ENCODE data around the gene ATG7.

The ATG7 gene, protein sequence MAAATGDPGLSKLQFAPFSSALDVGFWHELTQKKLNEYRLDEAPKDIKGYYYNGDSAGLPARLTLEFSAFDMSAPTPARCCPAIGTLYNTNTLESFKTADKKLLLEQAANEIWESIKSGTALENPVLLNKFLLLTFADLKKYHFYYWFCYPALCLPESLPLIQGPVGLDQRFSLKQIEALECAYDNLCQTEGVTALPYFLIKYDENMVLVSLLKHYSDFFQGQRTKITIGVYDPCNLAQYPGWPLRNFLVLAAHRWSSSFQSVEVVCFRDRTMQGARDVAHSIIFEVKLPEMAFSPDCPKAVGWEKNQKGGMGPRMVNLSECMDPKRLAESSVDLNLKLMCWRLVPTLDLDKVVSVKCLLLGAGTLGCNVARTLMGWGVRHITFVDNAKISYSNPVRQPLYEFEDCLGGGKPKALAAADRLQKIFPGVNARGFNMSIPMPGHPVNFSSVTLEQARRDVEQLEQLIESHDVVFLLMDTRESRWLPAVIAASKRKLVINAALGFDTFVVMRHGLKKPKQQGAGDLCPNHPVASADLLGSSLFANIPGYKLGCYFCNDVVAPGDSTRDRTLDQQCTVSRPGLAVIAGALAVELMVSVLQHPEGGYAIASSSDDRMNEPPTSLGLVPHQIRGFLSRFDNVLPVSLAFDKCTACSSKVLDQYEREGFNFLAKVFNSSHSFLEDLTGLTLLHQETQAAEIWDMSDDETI

DNA sequence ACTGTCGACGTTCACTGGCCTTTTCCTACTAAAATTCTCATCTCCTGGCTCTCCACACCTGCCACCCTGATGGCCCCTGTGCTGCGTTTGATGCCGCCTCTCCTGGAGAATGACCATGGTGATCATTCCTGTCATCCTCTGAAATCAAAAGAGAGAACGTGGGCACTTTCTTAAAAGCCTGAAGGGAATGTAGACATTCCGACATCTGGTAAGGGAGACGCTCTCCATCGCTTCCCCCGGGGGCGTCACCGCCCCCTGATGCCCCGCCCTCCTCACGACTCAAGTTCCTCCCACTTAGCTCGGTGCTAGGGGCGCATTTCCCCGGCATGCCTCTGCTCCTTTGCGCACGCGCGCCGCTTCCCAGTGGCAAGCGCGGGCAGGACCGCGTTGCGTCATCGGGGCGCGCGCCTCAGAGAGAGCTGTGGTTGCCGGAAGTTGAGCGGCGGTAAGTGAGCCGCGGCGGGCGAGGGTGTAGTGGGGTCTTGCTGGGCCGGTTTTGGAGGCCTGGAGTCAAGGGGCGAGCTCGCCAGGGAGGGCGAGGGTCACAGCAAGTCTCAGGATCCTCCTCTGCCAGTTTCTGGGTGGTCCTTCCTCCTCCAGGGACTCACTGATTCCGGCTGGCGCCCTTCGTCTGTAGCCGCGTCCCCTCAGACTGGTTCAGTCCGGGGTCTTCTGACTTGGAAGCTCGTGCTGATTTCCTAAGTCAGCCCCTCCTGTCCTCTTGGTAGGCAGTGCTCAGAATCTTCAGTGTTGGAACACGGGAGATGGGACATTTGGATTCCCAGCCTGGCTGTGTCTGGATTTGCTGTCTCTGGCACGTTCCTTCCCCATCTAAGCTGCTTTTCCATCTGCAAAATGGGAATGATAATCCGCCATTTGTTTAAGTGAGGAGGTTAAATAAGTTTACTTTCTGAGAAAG lies at the start of gene ATG7:
Gene ATG7 (plus strand): TSS at position 412 of the 919 bp plus-strand sequence. CDS start 26,299 bp downstream, outside the sequence.
- peak; percentile 96 for DNase-seq (ENCODE audit: low spot score)

GRCh38 chr3:11224010-11224409 lies 48.2 kb upstream of the ATG7 start:
- no peak for DNase-seq (ENCODE audit: low spot score)

DNA sequence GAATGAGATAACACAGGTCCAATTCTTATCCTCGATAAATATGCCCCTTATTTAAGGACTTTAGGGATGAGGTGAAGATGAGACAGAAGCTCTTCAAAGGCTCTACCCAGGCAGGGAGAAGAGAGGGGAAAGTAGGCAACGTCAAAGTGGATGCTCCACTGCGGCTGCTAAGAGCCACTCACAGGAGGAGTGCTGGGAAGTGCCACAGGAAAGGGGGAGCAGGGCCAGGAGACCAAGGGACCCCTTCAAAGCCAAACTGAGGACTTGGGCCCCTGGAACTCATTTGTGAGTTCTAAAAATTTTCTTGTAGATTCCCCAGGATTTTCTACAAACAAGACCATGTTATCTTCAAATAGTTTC lies 47.3 kb upstream of the ATG7 start:
- DNase-seq (ENCODE audit: low spot score): no peak

- no peak for DNase-seq (ENCODE audit: low spot score)
These were observed 46.2 kb upstream of the ATG7 start for GRCh38 chr3:11226042-11226370.

- DNase-seq (ENCODE audit: low spot score): no peak
These were observed 44.2 kb upstream of the ATG7 start for GRCh38 chr3:11228041-11228440.

DNA sequence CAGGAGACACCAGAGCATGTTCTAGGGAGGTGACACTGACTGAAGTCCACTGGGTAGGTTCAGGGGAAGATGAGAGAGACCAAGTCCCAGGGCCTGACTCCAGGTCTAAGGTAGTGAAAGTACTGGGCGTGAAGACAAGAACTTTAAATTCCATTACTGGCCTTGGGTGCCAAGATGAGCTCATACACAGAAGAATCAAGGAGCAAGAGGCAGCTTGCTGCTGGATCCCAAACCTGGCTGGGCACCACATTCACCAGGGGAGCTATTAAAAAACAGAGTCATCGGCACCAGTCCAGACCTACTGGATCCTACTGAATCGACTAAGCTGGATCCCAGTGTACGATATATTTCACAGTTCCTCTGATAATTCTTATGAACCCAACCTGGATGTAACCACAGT lies 42.1 kb upstream of the ATG7 start:
- DNase-seq (ENCODE audit: low spot score): no peak

DNA sequence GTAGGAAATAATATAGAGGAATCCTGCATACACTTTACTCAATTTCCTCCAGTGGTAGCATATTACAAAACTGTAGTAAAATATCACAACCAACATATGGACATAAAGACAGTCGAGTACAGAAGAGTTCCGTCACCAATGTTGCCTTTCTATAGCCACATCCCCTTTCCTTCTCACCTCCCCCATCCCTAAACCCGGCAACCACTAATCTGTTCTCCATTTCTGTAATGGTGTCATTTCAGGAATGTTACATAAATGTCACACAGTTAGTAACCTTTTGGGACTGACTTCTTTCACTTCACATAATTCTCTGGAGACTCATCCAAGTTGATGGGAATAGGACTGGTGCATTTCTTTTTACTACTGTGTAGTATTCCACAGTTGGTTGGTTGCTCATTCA lies 41.4 kb upstream of the ATG7 start:
- no peak for DNase-seq (ENCODE audit: low spot score)

GRCh38 chr3:11235385-11235784 lies 36.8 kb upstream of the ATG7 start:
- DNase-seq (ENCODE audit: low spot score): no peak

DNA sequence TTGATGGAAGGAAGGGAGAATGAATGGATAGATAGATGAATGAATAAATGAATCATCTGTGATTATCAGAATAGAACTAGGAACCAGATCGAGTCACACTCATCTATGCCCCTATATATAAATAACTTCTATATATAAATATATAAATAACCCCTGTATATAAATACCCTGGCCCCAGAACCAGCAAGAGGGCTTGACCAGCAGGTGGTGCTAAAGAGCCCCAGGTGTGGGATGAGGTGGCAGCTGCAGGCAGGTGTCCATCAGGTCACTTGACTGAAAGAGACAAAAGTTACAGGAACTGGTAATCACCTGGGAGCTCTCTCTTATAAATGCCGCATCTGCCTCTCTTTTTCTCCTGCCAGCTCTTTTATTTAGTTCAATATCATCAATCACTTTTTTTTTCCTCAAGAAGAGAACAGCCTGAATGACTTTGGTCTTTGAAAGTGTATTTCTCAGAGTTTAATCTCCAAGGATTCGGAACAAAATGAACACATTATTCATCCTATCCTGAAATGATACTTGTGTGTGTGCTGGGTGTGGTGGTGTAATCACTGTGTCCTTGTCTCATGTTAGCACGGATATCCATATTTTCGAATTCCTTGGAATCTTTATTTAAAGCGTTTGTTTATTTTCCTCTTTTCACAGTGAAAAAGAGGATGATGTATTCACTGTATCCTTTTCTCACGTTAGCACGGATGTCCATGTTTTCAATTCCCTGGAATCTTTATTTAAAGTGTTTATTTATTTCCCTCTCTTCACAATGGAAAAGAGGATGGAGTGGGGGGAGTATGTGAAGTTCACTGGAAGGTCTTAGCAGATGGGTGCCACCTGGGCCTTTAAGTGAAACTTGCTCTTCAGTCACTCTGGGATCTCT lies 35.4 kb upstream of the ATG7 start:
- DNase-seq (ENCODE audit: low spot score): no peak

GRCh38 chr3:11238060-11238459 lies 34.1 kb upstream of the ATG7 start:
- no peak for DNase-seq (ENCODE audit: low spot score)

GRCh38 chr3:11238880-11239279 lies 33.3 kb upstream of the ATG7 start:
- DNase-seq (ENCODE audit: low spot score): no peak

- no peak for DNase-seq (ENCODE audit: low spot score)
These were observed 32.4 kb upstream of the ATG7 start for GRCh38 chr3:11239796-11240195.

DNA sequence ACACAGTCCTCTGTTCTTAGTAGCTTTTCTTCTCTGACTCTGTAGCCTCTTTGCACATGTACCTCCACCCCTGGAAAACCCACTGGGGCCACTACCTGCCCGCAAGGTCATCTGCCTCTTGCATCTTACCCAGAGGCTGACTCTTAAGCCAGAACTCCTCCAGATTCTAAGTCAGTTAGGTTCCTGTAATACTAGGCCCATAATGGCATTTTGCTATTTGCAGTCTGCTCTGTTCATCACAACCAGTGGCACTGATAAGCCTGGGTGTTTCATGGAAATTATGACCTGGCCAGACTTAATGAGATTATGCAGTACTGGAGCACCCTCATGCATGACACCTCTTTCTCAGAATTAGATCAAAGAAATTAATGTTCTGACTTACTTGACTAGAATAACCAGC lies 31.7 kb upstream of the ATG7 start:
- no peak for DNase-seq (ENCODE audit: low spot score)

- no peak for DNase-seq (ENCODE audit: low spot score)
These were observed 28.0 kb upstream of the ATG7 start for GRCh38 chr3:11244121-11244677.

DNA sequence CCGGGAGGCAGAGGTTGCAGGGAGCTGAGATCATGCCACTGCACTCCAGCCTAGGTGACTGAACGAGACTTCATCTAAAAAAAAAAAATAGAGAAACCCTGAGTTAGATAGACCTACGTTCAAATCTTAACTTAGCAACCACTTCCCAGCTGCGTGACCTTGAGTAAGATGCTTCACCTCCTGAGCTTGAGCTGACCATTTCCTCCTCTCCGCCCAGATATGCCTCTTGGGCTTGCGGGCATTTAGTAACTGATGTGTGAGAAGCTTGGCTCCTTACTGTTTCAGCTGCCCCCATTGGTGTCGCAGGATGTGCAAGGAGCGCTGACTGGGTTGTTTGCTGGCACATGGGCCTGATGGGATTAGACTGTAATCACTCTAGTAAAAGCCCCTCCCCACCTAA lies 26.9 kb upstream of the ATG7 start:
- no peak for DNase-seq (ENCODE audit: low spot score)

DNA sequence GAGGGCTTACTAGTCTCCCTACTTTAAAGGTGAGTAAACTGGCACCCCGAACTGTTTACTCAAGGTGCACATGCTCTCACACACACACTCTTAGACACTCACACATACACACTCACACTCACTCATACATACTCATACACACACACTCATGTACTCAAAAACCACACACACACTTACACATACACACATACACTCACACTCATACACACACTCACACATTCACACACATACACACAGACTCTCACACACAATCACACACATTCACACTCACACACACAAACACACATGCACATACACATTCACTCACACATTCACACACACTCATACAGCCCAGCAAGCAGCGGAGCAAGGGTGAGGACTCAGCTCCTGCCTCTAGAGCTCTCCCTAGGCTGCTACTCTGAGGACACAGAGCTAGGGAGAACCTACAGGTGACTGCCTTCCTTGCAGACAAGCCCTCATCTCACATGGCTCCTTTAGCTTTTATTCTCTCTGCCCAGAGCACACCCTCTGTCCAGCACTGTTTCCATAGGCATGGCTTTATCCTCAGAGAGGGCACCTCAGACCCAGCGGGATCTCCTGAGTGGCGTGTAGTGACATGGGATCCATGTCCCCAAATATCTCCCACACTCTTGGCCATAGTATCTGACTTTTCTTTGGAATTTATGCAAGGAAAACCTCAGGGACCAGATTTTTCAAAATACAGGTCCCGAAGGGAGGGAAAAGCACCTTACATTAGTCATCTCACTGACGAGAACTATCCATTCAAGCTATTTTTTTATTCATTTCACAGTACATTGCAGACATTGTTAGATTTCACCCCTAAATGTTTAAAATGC lies 26.2 kb upstream of the ATG7 start:
- DNase-seq (ENCODE audit: low spot score): no peak

- no peak for DNase-seq (ENCODE audit: low spot score)
These were observed 25.6 kb upstream of the ATG7 start for GRCh38 chr3:11246663-11246970.

DNA sequence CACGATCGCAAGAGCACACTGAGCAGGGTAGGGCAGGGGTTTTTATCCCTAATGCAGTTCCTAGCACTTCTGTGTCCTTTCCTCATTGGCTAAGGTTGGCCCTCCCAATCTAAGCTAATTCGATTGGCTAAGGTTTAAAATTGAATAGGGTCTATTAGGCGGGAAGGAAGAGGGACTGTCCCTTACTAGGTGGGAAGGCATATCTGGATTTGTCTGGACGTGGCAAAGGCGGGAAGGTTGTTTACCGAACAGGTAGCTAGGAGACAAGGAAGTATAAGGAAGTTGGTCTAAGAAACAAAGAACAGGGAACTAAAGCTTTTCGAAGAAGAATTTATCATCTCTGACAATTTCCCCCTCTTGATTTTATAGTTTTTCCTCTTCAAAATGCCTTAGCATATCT lies 24.8 kb upstream of the ATG7 start:
- no peak for DNase-seq (ENCODE audit: low spot score)

DNA sequence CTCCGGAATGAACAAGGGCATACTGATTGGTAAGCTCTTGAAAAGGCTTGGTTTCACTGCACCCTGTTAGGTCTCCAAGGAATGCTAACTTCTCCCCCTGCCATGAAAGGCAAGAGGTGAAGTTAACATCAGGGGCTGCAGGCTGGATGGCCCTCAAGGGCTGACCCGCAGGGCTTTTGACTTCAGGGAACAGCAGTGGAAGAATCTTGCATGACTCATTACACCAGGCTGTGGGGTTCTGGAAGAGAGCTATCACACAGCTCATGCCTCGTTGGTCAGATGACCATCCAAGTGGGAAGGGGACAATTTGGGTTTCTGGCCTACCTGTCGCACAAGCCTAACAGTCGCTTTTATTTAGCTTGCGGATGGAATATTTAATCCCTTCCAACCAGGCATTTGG lies 23.6 kb upstream of the ATG7 start:
- DNase-seq (ENCODE audit: low spot score): no peak

DNA sequence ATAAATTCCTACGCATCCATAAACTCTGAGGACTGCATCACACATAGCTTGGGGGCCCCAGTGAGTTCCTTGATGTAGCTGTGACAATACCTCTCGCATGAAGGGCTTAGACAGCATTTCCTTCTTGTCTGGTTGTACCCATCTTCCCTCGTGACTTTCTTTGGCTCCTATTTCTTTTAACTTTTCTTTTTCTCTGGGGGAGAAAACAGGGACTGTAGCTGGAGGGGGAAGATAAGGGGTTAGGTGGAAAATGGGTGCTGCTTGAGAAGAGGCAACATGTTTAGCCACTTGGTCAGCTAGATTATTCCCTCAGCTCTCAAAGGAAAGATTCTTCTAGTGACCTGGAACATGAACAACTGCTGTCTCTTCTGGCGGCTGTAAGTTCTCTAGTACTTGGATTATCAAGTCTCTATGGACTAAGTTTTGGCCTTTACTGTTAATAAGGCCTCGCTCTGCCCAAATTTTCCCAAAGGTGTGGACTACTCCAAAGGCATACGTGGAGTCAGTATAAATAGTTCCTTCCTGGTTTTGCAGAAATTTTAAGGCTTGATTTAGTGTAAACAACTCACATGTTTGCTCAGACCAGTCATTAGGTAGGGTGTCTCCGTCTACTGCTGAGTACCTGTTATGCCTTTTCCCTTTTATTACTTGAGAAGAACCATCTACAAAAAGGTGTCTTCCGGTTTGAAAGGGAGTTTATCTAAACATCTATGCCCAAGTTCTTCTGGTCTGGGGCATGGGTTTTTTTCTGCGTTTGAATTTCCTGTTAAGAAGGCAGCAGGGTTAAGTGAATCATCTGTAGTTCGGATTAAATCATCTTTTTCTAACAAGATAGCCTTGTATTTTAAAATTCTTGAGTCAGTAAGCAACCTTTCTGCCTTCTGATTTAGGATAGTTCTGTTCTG lies 21.0 kb upstream of the ATG7 start:
- DNase-seq (ENCODE audit: low spot score): no peak
